A673 (cell line): ENCODE data around the gene SLC9A5. TPM values are rescaled to one million over a fixed set of nuclear protein-coding genes. Genes with fewer than 3 reads are reported as not detected.
A peak's percentile ranks its signal among the peaks of the same experiment; 100 is the strongest.

Source experiments
- BruUV-seq: library from RNA; stranded (reverse); fragments of 400-500 nt; replicated peaks from 2 replicates; lab custom pipeline; 2021; lab: Mats Ljungman, UMichigan
- CTCF ChIA-PET: fragments of 300-600 bp; sonication (Branson Sonifier 250); formaldehyde crosslinking; loops from one replicate; lab custom pipeline; 2022; ENCODE audit warnings: antibody characterized with exemption; lab: Charles Lee
- POLR2A ChIA-PET: fragments of 300-600 bp; sonication (Branson Sonifier 250); formaldehyde crosslinking; loops from one replicate; lab custom pipeline; 2022; ENCODE audit warnings: antibody characterized with exemption; ENCODE audit not compliant: low non-redundant PET; lab: Charles Lee
- DNase-seq: peaks from one replicate; pipeline ENCODE4 v3.0.0-alpha.2; 2015; ENCODE audit warnings: low spot score
- H3K27ac ChIP-seq: fragments of 200-600 bp; sonication (generic); 2 replicates; pipeline ENCODE4 v1.5.1; 2016; ENCODE audit warnings: mixed run types, low read depth, mild to moderate bottlenecking, mixed read lengths, antibody characterized with exemption, low read length; ENCODE audit not compliant: poor library complexity, severe bottlenecking
- H3K27me3 ChIP-seq: fragments of 200-600 bp; sonication (generic); replicated peaks from 2 replicates; pipeline ENCODE4 v1.6.1; 2017; ENCODE audit warnings: mixed run types, low read depth, mild to moderate bottlenecking, mixed read lengths, antibody characterized with exemption, low read length; ENCODE audit not compliant: insufficient read depth, poor library complexity
- H3K36me3 ChIP-seq: fragments of 200-600 bp; sonication (generic); 2 replicates; pipeline ENCODE4 v1.6.1; 2016; ENCODE audit warnings: mixed run types, mild to moderate bottlenecking, mixed read lengths, antibody characterized with exemption, low read length; ENCODE audit not compliant: insufficient read depth, poor library complexity, severe bottlenecking
- H3K4me1 ChIP-seq: fragments of 200-600 bp; sonication (generic); 2 replicates; pipeline ENCODE4 v1.6.1; 2017; ENCODE audit warnings: mixed run types, mild to moderate bottlenecking, mixed read lengths, antibody characterized with exemption, low read length; ENCODE audit not compliant: insufficient read depth, poor library complexity, severe bottlenecking
- H3K4me3 ChIP-seq: fragments of 200-600 bp; sonication (generic); 2 replicates; pipeline ENCODE4 v1.5.1; 2016; ENCODE audit warnings: low read depth, mixed run types, mild to moderate bottlenecking, mixed read lengths, low read length; ENCODE audit not compliant: poor library complexity, severe bottlenecking
- H3K9me3 ChIP-seq: fragments of 200-600 bp; sonication (generic); 2 replicates; pipeline ENCODE4 v1.6.1; 2016; ENCODE audit warnings: mixed run types, low read depth, mild to moderate bottlenecking, mixed read lengths, antibody characterized with exemption, low read length; ENCODE audit not compliant: poor library complexity, severe bottlenecking
- EZH2 ChIP-seq: fragments of 200-600 bp; sonication (generic); IDR thresholded peaks from 2 replicates; pipeline ENCODE4 v1.6.1; 2017; ENCODE audit warnings: borderline replicate concordance, low read depth, mild to moderate bottlenecking, mixed read lengths, antibody characterized with exemption, low read length; ENCODE audit not compliant: poor library complexity, severe bottlenecking
- intact Hi-C: fragments of 100-400 bp; cut with micrococcal nuclease; formaldehyde crosslinking; loops from one replicate; pipeline ENCODE4 v1.10.0; 2022; ENCODE audit not compliant: unreplicated experiment
- total RNA-seq: library from RNA; stranded (reverse); gene quantifications from 2 replicates; pipeline ENCODE4 v1.2.3, GENCODE V29; 2021
- TF ChIP-seq, protein P1 (sequence below): fragments of 300-800, 200-600 bp; sonication (generic); conservative IDR thresholded peaks from 2 replicates; pipeline ENCODE4 v1.5.1; 2017; ENCODE audit warnings: low read depth, mild to moderate bottlenecking, antibody characterized with exemption, low read length, moderate library complexity, mixed read lengths

Gene SLC9A5
- total RNA-seq, 1 experiment from 2014 or later, result 2.4 TPM

DNA sequence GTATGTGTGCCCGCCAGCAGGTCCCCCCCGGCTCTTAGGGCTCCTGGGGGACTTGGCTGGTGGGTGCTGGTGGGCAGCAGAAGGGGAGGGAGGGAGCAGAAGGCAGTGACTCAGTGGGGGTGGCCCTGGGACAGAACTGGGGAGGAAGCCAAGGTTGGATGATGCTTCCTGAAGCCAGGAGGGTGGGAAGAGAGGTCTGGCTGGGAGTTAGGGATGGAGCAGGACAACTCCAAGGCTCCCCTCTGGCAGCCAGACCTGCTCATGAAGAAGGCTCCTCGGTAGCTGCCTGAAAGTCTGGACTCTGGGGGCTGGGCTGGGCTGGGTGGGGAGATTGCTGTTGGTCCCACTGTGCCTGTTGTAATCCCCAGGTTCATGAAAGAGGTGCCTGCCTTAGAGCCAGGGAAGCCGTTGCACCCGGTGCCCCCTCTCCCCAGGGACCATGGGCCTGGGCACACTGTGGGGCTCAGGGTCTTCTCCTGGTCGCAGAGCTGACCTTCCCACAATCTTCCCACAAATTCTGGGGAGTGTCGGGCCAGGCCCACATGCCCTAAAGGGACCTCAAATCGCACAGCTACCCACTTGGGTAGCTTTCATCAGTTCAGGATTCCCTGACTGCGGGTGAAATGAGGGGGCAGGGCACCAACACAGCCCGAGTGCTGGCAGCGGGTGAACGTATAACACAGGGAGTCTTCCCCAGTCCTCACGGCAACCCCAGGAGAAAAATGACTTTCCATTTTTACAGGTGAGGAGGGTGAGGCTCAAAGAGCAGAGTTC lies 29.4 kb downstream of the SLC9A5 start:
- no TSS peak for BruUV-seq
- Histone ChIP-seq H3K9me3 (no peaks in the 10 kb centered on the region), H3K4me3 (peak overlapping the region; percentile 69), H3K4me1 (no peaks in the 10 kb centered on the region), H3K27ac (peak overlapping the region; percentile 80), H3K27me3 (no peaks in the 10 kb centered on the region), H3K36me3 (no peaks in the 10 kb centered on the region)
- POLR2A ChIA-PET, result no interaction called here
- DNase-seq, result no peak
- CTCF ChIA-PET, result interaction anchor here (1.8 kb wide), 1 partner anchor 122 kb away, joined by 4 read pairs; no protein-coding TSS in a partner anchor
- TF ChIP-seq, protein P1, sequence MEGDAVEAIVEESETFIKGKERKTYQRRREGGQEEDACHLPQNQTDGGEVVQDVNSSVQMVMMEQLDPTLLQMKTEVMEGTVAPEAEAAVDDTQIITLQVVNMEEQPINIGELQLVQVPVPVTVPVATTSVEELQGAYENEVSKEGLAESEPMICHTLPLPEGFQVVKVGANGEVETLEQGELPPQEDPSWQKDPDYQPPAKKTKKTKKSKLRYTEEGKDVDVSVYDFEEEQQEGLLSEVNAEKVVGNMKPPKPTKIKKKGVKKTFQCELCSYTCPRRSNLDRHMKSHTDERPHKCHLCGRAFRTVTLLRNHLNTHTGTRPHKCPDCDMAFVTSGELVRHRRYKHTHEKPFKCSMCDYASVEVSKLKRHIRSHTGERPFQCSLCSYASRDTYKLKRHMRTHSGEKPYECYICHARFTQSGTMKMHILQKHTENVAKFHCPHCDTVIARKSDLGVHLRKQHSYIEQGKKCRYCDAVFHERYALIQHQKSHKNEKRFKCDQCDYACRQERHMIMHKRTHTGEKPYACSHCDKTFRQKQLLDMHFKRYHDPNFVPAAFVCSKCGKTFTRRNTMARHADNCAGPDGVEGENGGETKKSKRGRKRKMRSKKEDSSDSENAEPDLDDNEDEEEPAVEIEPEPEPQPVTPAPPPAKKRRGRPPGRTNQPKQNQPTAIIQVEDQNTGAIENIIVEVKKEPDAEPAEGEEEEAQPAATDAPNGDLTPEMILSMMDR, result no peak
- TF ChIP-seq EZH2, result no peak
- intact Hi-C loops, result no loop called here

DNA sequence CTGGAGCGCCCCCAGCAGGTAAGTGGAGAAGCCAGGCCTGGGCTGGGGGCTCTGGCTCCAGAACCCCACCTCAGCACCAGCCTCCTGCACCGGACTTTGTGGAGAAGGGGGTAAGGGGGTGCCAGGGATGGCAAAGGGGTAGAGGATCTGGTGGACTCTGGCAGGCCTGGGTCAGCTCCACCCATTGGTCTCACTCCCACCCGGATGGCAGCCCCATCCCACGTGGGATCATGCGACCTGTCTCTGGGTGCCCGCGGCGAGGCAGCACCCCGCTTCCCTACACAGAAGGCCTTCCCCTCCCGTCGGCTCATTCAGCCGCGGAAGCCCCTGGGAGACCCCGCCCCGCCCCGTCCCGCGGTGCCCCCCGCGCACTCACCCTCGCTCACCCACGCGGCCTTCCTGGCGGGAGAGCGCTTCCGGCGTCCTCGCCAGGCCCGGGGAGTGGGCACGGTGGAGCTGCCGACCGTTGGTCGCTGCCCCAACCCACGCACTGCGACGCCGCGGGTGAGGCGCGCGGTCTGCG lies 30.1 kb downstream of the SLC9A5 start:
- Histone ChIP-seq H3K9me3 (no peaks in the 10 kb centered on the region), H3K36me3 (no peaks in the 10 kb centered on the region), H3K4me3 (peak overlapping the region; percentile 69), H3K4me1 (no peaks in the 10 kb centered on the region), H3K27me3 (no peaks in the 10 kb centered on the region), H3K27ac (peak overlapping the region; percentile 80)
- no peak for DNase-seq
- no peak for TF ChIP-seq EZH2
- TF ChIP-seq, protein P1, result peak; percentile 41; the same call in 1 of the 2 replicates
- CTCF ChIA-PET, result interaction anchor here (0.5 to 1.8 kb wide), 2 partner anchors 121 to 153 kb away, joined by 4 to 6 read pairs; no protein-coding TSS in a partner anchor
- POLR2A ChIA-PET, result no interaction called here
- intact Hi-C loops, result no loop called here
- BruUV-seq, result no TSS peak

DNA sequence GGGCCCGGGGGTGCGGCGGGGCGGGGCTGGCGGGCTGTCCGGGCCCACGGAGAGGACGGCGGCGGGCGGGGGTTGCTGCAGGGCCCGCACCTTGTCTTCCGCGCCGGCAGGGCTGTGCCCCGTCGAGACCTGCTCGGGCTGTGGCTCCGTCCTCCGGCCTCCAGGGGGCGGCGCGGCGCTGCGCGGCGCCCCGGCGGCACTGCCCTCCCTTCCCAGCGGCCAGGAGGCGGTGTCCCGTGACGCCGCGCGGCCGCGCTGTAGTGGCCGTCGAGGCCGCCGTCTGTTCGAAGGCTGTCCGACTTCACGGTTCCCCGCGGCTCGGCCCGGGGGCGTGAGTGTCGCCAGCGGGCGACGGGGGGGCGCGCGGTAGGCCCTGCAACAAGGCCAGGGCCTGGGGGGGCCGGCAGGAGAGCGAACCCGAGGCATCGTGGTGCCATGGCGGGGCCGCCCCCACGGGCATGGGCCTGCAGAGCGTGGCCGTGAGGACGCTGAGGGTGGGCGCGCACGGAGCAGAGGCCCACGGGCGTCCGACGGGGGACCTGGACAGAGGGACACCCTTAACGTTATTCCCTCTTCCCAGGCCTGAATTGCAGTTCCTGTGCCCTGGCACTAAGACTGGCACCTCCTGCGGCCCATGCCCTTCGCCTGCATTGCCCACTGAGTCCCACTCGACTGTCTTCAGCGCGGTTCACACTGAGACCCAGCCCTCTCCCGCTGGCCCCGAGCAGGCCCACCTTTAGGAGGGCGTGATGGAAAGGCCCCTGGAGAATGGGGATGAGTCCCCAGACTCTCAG lies 30.7 kb downstream of the SLC9A5 start, which contains the start of gene PLEKHG4:
Gene PLEKHG4 (plus strand): TSS at position 237 of the 794 bp plus-strand sequence. CDS start 513 bp downstream, at position 750.
- CTCF ChIA-PET, result interaction anchor here (0.5 to 1.8 kb wide), 2 partner anchors 120 to 152 kb away, joined by 4 to 6 read pairs; no protein-coding TSS in a partner anchor
- H3K27me3 ChIP-seq, result no peaks in the 10 kb centered on the region
- peak within 1 kb of the TSS; percentile 69 for H3K4me3 ChIP-seq
- peak; percentile 87 for DNase-seq
- POLR2A ChIA-PET, result no interaction called here
- TF ChIP-seq, protein P1, result peak; percentile 52
- TF ChIP-seq EZH2, result no peak
- no peaks in the 10 kb centered on the region for H3K36me3 ChIP-seq
- no TSS peak for BruUV-seq
- intact Hi-C loops, result no loop called here
- no peaks in the 10 kb centered on the region for H3K4me1 ChIP-seq
- no peaks in the 10 kb centered on the region for H3K9me3 ChIP-seq
- H3K27ac ChIP-seq, result peak within 1 kb of the TSS; percentile 80
